ENCODE measurements around the gene KRTAP19-3.

KRTAP19-3 gene

DNA sequence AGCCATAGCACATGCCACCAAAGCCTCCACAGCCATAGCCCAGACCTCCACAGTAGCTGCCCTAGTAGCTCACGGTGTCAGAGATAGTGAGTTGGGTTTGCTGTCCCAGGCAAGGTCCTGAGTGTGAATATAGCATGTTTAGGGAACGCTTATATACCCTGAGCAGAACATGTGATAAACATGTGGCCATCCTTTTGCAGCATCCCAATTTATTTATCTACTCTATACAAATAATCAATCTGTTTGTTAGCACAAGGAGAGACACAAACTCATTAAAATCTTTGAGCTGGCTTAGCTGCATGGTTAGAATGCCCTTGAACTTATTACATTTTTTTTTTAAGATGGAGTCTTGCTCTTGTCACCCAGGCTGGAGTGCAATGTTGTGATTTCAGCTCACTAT, 4.5 kb downstream of the KRTAP19-3 start, which contains the start of gene KRTAP19-2:
Gene KRTAP19-2 (minus strand): TSS at position 101 of the 400 bp plus-strand sequence. CDS start 88 bp downstream, at position 13.
- Mint-ChIP-seq H3K9me3 (peaks cover 18% of the 10 kb centered on the region), H3K36me3 (ENCODE audit: low read depth) (peaks cover 5% of the 10 kb centered on the region), H3K4me3 (no peak within 1 kb of the TSS), H3K4me1 (no peaks in the 10 kb centered on the region), H3K27me3 (ENCODE audit: low read depth) (no peaks in the 10 kb centered on the region), H3K27ac (no peak within 1 kb of the TSS)
- TF ChIP-seq, protein P1, sequence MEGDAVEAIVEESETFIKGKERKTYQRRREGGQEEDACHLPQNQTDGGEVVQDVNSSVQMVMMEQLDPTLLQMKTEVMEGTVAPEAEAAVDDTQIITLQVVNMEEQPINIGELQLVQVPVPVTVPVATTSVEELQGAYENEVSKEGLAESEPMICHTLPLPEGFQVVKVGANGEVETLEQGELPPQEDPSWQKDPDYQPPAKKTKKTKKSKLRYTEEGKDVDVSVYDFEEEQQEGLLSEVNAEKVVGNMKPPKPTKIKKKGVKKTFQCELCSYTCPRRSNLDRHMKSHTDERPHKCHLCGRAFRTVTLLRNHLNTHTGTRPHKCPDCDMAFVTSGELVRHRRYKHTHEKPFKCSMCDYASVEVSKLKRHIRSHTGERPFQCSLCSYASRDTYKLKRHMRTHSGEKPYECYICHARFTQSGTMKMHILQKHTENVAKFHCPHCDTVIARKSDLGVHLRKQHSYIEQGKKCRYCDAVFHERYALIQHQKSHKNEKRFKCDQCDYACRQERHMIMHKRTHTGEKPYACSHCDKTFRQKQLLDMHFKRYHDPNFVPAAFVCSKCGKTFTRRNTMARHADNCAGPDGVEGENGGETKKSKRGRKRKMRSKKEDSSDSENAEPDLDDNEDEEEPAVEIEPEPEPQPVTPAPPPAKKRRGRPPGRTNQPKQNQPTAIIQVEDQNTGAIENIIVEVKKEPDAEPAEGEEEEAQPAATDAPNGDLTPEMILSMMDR (IDR thresholded peaks at IDR 0.05; ENCODE audit: unreplicated experiment in 3 of 3) = no peak

DNA sequence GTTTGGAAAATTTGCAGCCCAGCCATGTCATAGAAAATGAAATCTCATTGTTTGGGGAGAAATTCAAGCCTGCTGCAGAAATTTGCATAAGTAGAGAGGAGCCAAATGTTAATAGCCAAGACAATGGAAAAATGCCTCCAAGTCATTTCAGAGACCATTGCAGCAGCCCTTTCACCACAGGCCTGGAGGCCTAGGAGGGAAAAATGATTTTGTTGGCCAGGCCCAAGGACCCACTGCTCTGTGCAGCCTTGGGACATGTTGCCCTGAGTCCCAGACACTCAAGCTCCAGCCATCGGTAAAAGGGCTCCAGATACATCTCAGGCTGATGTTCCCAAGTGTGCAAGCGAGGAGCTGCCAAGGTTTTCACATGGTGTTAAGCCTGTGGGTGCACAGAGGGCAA, 5.6 kb downstream of the KRTAP19-3 start:
- H3K4me3 Mint-ChIP-seq = no peak overlapping the region
- TF ChIP-seq, protein P1 (IDR thresholded peaks at IDR 0.05; ENCODE audit: unreplicated experiment in 3 of 3) = no peak
- no peak overlapping the region for H3K27ac Mint-ChIP-seq
- H3K4me1 Mint-ChIP-seq = no peaks in the 10 kb centered on the region
- H3K9me3 Mint-ChIP-seq = peaks cover 18% of the 10 kb centered on the region
- peaks cover 5% of the 10 kb centered on the region for H3K36me3 Mint-ChIP-seq (ENCODE audit: low read depth)
- no peaks in the 10 kb centered on the region for H3K27me3 Mint-ChIP-seq (ENCODE audit: low read depth)

DNA sequence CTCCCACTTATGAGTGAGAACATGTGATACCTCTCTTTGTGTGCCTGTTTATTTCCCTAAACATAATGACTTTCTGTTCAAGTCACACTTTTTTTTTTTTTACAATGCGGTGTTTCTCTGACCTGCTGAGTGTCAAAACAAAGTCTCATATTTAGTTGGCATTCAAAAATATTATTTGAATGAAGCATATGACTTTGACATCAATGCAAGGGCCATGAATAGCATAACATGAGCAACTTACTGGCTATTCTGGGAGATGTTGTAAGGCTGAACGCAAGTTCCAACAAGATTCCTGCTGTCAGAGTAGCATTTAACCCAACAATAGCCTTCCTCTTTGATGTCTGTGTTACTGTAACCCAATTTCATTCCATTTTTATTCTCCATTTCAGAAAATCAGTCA, 9.7 kb downstream of the KRTAP19-3 start:
- H3K36me3 Mint-ChIP-seq (ENCODE audit: low read depth) = peaks cover 5% of the 10 kb centered on the region
- H3K4me3 Mint-ChIP-seq = no peak overlapping the region
- H3K27me3 Mint-ChIP-seq (ENCODE audit: low read depth) = no peaks in the 10 kb centered on the region
- TF ChIP-seq, protein P1 (IDR thresholded peaks at IDR 0.05; ENCODE audit: unreplicated experiment in 3 of 3) = no peak
- H3K9me3 Mint-ChIP-seq = peaks cover 14% of the 10 kb centered on the region
- peaks cover 5% of the 10 kb centered on the region for H3K4me1 Mint-ChIP-seq
- no peak overlapping the region for H3K27ac Mint-ChIP-seq

DNA sequence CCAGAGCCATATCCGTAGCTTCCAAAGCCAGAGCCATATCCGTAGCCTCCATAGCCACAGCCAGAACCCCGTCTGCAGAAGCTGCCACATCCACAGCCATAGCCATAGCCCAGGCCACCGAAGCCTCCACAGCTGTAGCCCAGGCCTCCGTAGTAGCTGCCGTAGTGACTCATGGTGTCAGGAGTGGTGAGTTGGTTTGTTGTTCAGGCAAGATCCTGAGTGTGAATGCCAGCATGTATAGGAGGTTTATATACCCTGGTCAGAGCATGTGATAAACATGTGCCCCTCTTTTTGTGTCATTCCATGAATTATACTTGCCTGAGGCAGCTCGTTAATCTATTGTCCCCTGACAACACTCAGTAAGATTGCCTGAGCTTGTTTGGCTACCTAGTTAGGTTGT, 11.7 kb downstream of the KRTAP19-3 start, which contains the start of gene KRTAP19-1:
Gene KRTAP19-1 (minus strand): TSS at position 223 of the 400 bp plus-strand sequence. CDS start 50 bp downstream, at position 173.
- TF ChIP-seq, protein P1 (IDR thresholded peaks at IDR 0.05; ENCODE audit: unreplicated experiment in 3 of 3) = no peak

DNA sequence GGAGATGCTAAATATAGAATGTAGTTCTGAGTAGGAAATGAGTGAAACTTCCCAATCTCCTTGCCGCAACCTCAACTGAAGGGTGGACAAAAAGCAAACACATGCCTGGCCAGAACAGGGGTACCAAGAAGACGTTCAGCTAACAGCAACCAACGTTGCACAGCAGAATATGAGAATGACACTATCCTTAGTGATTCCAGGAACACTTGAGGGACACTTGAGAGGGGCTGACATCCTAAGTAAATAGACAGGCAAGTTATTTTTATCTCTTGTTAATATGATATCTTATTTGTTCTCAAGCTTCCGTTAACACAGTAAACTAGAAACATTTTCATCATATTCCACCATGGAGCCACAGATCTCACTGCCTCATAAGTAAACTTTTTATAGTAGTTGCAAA, 12.6 kb downstream of the KRTAP19-3 start:
- Mint-ChIP-seq H3K4me1 (peaks cover 5% of the 10 kb centered on the region), H3K4me3 (no peak overlapping the region), H3K27ac (no peak overlapping the region), H3K9me3 (no peaks in the 10 kb centered on the region), H3K36me3 (ENCODE audit: low read depth) (no peaks in the 10 kb centered on the region), H3K27me3 (ENCODE audit: low read depth) (no peaks in the 10 kb centered on the region)
- TF ChIP-seq, protein P1 (IDR thresholded peaks at IDR 0.05; ENCODE audit: unreplicated experiment in 3 of 3) = no peak

More for the DNA sequence above, 11.7 kb downstream of the KRTAP19-3 start, which contains the start of gene KRTAP19-1:
- Mint-ChIP-seq H3K4me1 (peaks cover 5% of the 10 kb centered on the region), H3K4me3 (no peak within 1 kb of the TSS), H3K27me3 (ENCODE audit: low read depth) (no peaks in the 10 kb centered on the region), H3K27ac (no peak within 1 kb of the TSS), H3K36me3 (ENCODE audit: low read depth) (no peaks in the 10 kb centered on the region), H3K9me3 (peaks cover 3% of the 10 kb centered on the region)

DNA sequence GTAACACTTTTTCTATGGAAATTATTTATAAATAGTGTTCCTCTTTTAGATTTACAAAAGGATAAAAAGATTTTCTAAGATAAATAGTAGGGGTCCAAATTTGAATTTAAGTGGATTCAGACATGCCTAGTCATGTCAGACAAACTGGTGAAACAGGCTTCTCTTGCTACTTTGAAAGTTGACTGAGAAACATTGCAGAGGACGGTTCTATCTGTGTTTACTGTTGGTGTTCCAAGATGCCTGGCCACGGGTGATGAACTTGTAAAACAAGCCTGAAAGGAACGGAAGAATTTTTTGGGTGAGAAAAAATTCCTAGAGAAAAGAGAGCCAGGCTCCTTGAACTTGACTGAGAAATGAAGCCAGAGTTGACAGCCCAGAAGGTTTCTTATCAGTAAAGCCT, 13.8 kb downstream of the KRTAP19-3 start:
- TF ChIP-seq, protein P1 (IDR thresholded peaks at IDR 0.05; ENCODE audit: unreplicated experiment in 3 of 3) = no peak
- Mint-ChIP-seq H3K27ac (no peak overlapping the region), H3K27me3 (ENCODE audit: low read depth) (no peaks in the 10 kb centered on the region), H3K4me3 (no peak overlapping the region), H3K4me1 (peaks cover 5% of the 10 kb centered on the region), H3K9me3 (no peaks in the 10 kb centered on the region), H3K36me3 (ENCODE audit: low read depth) (no peaks in the 10 kb centered on the region)
